ENCODE results near the gene TJP3. TPM values are rescaled to one million over a fixed set of nuclear protein-coding genes. Genes with fewer than 3 reads are reported as not detected.
A peak's percentile ranks its signal among the peaks of the same experiment; 100 is the strongest.

The TJP3 gene
- total and polyA plus RNA-seq, 2 experiments from 2014 or later: 18.2 to 23.9 TPM

- Histone ChIP-seq H3K79me2 (replicated peaks; ENCODE audit: insufficient read depth) (0 out of 2 replicates have a peak, but pooled peaks cover 2% of the 10 kb centered on the region), H2AFZ (no peak overlapping the region), H3K27me3 (ENCODE audit: insufficient read depth) (no peaks in the 10 kb centered on the region), H3K27ac (ENCODE audit: low read depth) (no peak overlapping the region), H3K36me3 (ENCODE audit: insufficient read depth) (no peaks in the 10 kb centered on the region), H3K4me3 (no peak overlapping the region), H3F3A (replicated peaks; ENCODE audit: low read depth) (0 out of 2 replicates have a peak, but pooled peaks cover 4% of the 10 kb centered on the region), H3K4me2 (no peak overlapping the region), H4K20me1 (replicated peaks; ENCODE audit: insufficient read depth) (no peaks in the 10 kb centered on the region; the same call in 1 of the 2 replicates), H3K9me2 (ENCODE audit: insufficient read depth) (no peaks in the 10 kb centered on the region), H3K4me1 (ENCODE audit: insufficient read depth) (no peaks in the 10 kb centered on the region)
- ATAC-seq (no peak), DNase-seq (ENCODE audit: low spot score) (no peak)
- peaks cover 8% of the 10 kb centered on the region for H3K4me1 Mint-ChIP-seq
- no peak overlapping the region for H3K4me3 Mint-ChIP-seq
- H3K27ac Mint-ChIP-seq: no peak overlapping the region
- H3K9me3 Mint-ChIP-seq: no peaks in the 10 kb centered on the region; the same call in 1 of the 3 replicates
- H3K27me3 Mint-ChIP-seq (ENCODE audit: insufficient read depth, low read depth, poor library complexity): peaks cover 4% of the 10 kb centered on the region
- peaks cover 9% of the 10 kb centered on the region for H3K36me3 Mint-ChIP-seq (ENCODE audit: low read depth)
- TF ChIP-seq ZNF462 (CRISPR knock-in tag; IDR thresholded peaks at IDR 0.05): no peak
Measured at GRCh38 chr19:3768748-3769099, 60.5 kb downstream of the TJP3 start.

- Mint-ChIP-seq H3K36me3 (ENCODE audit: low read depth) (peaks cover 9% of the 10 kb centered on the region), H3K27ac (no peak overlapping the region), H3K27me3 (ENCODE audit: insufficient read depth, low read depth, poor library complexity) (peaks cover 6% of the 10 kb centered on the region), H3K9me3 (no peaks in the 10 kb centered on the region; the same call in 1 of the 3 replicates), H3K4me3 (no peak overlapping the region), H3K4me1 (peaks cover 8% of the 10 kb centered on the region)
- TF ChIP-seq CTCF (conservative IDR thresholded peaks at IDR 0.05; ENCODE audit: low read depth in 2 of 2): peak in 1 of 2 experiments; percentile 35; a peak in 1 of 4 replicates
- no peak for TF ChIP-seq REST (IDR thresholded peaks at IDR 0.05; ENCODE audit: unreplicated experiment)
- TF ChIP-seq CREB1 (CRISPR knock-in tag; IDR thresholded peaks at IDR 0.05; ENCODE audit: low read depth): no peak
- H4K20me1 ChIP-seq (replicated peaks; ENCODE audit: insufficient read depth): no peaks in the 10 kb centered on the region; the same call in 1 of the 2 replicates
- no peak overlapping the region for H3K4me2 ChIP-seq
- no peaks in the 10 kb centered on the region for H3K9me2 ChIP-seq (ENCODE audit: insufficient read depth)
- no peaks in the 10 kb centered on the region for H3K27me3 ChIP-seq (ENCODE audit: insufficient read depth)
- no peaks in the 10 kb centered on the region for H3K79me2 ChIP-seq (replicated peaks; ENCODE audit: insufficient read depth)
- no peak overlapping the region for H2AFZ ChIP-seq
- 0 out of 2 replicates have a peak, but pooled peaks cover 4% of the 10 kb centered on the region for H3F3A ChIP-seq (replicated peaks; ENCODE audit: low read depth)
- no peaks in the 10 kb centered on the region for H3K4me1 ChIP-seq (ENCODE audit: insufficient read depth)
- no peaks in the 10 kb centered on the region for H3K36me3 ChIP-seq (ENCODE audit: insufficient read depth)
- H3K4me3 ChIP-seq: no peak overlapping the region
- ATAC-seq: peak; percentile 17
- no peak for DNase-seq (ENCODE audit: low spot score)
- H3K27ac ChIP-seq (ENCODE audit: low read depth): no peak overlapping the region
Measured at GRCh38 chr19:3769494-3769893, 61.3 kb downstream of the TJP3 start.

All from GM23338 (cell line).